Measurements from ENCODE around the gene TTC16.

TTC16 gene, protein sequence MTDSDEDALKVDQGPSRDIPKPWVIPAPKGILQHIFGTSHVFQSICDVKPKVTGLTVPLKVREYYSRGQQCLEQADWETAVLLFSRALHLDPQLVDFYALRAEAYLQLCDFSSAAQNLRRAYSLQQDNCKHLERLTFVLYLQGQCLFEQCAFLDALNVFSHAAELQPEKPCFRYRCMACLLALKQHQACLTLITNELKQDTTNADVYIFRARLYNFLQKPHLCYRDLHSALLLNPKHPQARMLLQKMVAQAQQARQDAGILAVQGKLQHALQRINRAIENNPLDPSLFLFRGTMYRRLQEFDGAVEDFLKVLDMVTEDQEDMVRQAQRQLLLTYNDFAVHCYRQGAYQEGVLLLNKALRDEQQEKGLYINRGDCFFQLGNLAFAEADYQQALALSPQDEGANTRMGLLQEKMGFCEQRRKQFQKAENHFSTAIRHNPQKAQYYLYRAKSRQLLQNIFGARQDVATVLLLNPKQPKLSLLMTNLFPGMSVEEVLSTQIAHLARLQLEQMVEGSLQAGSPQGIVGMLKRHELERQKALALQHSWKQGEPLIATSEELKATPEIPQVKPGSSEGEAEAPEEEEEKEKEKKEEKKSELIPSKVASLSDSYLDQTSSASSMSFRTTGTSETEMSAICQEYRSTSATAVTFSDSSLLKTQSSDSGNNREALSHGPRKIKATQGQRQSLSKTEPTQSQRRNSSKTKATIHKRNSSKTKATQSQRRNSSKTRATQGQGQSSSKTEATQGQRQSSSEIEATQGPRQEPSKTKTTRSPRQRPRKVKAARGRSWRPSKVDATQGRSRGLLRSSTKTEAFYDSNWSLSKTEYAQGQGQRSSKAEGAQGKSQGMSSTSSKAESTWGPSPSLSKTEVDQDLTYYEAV

DNA sequence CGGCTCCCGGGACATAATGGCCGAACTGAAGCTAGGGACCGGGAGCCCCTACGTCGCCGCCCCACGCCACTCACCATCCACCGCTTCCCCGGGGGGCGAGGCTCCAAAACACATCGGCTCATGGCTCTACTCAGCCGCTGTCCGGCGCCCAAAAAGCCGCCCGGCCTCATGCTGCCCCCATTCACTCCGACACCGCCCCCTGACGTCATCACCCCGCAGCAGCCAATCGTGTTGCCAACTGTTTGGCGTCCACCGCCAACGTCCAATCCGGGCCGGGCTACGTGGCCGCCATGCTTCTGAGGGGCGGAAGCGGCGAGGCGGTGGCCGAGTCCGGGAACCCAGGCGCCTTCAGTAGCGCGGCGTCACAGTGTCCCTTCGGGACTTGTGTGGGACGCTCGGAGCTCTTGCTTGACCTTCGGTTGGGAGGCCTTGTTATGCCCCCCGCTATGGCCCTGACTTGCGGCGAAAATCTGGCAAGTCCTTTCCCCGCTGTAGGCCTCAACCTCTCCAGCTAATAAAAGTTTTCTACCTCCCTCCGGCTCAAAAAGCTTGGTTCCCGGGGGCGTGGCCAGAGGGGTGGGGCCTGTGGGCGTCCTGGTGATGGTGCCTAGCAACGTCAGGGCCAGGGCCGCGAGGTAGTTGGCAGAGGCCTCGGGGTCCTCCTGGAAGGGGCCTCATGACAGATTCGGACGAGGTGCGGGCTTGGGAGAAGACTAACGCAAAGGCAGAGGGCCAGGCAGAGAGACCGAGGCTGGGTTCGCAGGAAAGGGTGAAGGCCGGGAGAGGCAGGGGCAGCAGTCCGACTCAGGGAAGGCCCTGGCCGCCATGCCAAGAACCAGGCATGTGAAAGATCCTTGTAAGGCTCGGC is at the start of gene TTC16, which contains the start of gene PTRH1:
TTC16 (plus strand) TSS at position 610 of the 868 bp plus-strand sequence; CDS start at position 677, 67 bp downstream.
PTRH1 (minus strand) TSS at position 194 of the 868 bp plus-strand sequence; CDS start at position 170, 24 bp downstream.
- DNase-seq = peak; percentile 95

DNA sequence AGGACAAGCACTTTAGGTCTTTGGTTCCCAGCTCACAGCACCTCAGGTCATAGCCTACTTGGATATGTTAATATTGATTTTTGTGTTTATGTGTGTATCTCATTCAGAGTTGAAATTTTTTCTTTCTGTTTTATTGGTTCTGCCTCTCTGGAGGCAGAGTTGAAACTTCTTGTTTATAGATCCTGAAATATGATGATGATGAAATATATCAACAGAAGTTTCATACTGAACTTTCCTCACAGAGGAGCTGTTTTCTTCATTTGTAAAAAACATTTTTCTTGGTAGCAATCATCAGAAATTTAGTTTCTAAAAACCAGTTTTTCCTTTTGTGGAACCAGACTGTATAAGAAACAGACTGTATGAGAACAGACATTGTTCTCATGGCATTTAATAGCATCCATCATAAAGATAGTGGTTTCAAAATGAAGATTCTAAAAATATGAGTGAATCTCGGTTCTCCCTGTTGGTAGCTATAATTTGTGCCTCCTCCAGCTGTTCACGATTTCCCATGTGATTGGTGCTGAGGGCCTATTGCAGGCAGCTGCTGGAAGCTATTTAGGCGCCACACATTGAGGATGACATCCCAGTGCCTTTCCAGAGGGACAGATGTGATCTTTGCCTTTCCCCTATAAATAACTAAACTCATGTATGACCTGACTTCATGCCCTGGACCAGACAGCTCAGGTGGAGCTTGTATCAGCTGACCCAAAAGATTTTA is 48.6 kb upstream of the TTC16 start:
- no peak for DNase-seq

DNA sequence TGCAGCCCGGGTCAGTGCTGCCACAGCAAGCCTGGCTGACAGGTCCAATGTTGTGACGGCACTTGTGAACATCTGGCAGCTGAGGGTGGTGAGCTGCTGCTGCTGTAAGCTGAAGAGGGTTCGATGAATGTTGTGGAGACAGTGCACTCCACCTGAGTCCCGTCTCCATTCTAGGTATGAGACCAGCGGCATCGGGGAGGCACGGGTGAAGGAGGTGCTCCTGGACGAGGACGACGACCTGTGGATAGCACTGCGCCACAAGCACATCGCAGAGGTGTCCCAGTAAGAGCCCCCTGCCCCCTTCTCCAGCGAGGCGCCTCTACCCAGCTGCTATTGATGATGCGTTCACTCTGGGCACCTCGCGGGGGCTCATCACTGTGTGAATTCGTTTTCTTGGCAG is 48.0 kb upstream of the TTC16 start:
- no peak for DNase-seq

DNA sequence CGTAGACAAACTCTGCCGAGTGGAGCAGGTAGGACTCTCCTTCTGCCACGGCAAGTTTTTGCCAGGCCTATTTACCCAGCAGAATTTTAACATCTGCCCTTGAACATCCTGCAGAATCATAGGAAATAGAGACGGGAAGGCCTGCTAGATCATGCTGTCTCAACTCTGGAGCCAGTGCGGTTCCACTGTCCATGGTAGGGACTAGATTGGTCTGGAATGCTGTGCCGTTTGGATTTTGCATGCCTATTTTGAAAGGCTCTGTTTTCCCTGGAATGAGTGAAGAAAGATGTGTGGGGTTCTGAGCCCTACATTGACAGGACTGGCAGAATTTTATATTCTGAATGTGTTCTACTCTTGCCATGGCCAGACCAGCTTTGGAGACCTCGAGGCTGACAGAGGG is 42.6 kb upstream of the TTC16 start:
- no peak for DNase-seq

DNA sequence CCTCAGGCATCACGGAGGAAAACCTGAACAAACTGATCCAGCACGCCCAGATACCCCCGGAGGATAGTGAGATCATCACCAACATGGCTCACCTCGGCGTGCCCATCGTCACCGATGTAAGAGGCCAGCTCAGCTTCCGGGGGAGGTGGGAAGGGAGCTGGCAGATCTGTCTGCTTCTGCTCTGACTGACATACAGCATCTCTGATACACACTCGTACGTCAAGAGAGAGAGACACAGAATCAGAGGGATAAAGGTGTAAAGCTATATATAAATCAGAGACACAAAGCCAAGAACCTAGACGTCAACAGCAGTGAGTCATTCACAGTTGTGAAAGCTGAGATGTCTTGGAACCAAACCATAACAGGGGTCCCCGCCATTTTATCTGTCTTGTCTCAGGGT is 39.2 kb upstream of the TTC16 start:
- no peak for DNase-seq

DNA sequence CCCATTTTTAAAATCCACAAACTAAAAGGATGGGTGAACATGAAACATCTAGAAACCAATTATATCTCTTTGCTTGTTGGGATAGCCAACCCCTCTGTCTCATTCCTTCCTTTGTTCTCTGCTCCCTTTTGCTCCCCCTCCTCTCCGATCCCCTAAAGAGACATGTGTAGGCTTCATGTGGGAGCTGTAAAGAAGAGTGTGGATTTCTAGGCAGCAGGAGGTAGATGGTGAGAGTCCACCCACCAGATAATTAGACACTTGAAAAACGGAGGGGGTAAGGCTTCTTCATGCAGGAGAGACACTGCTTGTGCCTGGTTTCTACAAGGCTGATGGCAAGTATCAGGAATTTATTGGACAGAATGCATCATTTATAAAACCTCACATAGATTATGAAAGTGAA is 36.4 kb upstream of the TTC16 start:
- DNase-seq = peak; percentile 58 to 67

DNA sequence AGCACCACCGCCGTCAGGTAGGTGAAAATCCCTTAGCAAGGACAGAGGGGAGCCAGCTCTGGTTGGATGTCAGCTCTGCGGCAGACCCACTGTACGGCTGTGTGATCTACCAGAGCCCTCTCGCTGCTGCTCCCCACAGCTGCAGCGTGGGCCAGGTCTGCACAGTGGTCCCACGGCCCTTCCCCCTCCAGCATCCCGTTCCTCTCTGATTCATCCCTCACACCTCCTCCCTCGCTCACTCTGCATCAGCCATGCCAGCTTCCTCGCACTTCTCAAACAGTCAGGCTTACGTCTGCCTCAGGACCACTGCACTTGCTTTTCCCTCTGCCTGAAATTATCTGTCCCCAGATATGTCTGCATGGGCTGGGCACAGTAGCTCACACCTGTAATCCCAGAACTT is 35.7 kb upstream of the TTC16 start:
- no peak for DNase-seq

DNA sequence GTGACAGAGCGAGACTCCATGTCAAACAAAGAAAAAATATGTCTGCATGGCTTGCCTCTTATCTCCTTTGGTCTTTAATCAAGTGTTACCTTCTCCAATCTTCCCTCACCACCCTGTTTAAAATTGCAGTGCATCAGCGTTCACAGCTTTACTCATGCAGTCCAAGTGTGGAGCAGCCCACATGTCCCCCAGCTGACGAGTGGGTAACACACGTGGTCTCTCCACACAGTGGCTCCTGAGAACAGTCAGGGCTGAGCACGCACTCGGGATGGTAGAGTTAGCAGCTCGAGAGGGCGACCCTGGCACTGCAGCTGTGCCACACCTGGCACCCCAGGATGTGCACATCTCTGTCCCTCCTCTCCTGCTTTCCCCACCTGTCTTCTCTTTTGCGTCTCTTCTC is 35.0 kb upstream of the TTC16 start:
- DNase-seq = no peak

DNA sequence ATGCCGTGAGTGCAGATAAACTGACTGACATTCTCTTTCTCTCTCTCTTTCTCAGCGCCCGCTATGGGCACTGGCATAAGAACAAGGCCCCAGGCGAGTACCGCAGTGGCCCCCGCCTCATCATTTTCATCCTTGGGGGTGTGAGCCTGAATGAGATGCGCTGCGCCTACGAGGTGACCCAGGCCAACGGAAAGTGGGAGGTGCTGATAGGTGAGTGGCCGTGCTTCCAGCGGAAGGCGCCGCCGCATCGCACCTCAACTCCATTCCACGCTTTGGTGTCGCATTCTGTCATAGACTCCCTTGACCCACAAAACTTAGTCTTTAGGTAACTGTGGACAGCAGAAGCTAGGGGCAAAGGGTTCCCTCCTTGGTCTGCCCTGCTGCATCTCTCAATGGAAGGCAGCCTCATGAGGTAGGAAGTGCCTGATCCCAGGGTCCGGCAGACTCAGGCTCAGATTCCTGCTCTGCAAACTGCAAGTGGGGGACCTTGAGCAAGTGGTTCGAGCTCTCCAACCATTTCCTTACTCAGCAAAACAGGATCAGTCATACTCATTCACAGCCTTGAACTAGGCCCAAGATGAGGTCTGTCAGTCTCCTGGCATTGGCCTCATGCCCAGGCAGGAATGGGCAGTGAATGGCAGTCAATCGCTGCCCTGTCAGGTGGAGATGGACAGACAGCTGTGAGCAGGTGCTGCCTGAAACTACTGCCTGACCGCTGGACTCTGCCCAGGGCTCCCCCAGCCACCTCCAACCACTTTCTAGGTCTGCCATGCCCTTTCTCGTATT is 33.3 kb upstream of the TTC16 start:
- DNase-seq = no peak

DNA sequence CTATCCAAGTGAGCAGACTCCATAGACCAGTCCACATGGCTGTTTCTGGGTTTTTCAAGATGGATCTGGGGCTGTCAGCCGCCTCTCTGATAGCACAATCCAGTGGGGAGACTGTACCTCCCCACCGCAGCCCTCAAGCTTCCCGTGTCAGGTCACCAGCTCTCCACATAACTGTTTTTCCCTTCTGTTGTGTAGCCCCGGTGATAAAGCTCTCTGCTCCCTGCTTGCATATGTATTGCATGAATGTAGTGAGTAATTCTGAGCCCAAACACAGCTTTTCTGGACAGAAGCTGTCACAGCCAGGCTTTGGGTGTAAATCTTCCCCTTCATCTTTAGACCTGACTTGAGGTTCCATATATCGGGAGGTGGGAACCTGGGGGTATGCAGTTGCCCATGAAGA is 32.2 kb upstream of the TTC16 start:
- DNase-seq = no peak

DNA sequence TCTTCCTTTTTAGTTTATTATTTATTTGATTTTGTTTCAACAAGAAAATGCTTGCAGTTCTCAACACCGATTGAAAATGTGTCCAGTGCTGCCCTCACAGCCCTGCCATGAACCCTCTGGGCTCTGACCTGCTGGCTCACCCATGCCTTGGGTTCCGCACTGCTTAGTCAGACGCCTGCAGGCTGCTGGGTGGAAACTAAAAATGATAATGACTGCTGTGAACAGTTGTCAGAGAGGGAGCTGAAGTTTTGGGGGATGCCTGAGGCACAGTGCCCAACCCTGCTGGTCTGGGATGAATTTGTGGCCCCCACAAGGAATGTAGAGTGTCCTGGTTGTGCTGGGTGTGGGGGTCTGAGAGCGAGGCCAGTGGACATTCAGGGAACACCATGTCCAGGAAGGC is 31.3 kb upstream of the TTC16 start:
- DNase-seq = no peak

DNA sequence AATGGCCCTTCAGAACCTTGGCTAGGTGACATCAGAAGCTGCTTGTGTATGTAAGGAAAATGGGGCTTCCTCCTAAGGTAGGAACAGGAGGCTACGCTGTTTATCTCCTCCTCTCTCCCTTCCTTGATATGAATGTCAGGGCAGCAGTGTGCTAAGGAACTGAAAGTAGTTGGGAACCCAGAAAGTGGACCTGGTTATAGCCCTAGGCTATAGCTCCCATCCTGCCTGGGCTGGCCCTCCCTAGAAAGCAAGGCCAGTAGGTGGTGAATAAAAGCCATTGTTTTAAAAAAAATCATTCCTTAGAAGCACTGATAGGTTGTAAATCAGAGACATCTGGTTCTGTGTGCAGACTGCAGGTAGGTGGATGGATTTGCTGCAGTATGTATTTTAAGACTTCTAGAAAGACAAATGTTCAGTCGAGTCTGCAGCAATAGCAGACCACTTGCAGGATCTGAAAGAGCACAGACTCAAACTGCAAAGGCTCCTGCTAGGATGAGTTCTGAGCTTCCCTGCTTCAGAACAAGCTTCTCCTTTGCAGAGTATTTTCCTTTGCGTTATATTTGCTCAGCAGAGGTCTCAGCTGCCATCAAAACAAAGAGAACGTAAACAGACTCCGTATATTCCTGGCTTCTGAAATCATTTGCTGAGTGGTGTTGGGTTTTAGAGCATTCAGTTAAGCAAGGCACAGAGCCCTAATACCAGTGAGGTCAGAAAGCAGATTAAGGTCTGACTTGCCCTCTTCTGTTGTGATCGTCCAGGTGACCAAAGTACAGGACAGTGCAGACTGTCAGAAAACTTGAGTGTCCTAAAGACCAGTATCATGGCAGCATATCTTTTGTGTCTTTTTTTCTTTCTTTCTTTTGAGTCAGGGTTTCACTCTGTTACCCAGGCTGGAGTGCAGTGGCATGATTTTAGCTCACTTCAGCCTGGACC is 29.2 kb upstream of the TTC16 start:
- DNase-seq = no peak

DNA sequence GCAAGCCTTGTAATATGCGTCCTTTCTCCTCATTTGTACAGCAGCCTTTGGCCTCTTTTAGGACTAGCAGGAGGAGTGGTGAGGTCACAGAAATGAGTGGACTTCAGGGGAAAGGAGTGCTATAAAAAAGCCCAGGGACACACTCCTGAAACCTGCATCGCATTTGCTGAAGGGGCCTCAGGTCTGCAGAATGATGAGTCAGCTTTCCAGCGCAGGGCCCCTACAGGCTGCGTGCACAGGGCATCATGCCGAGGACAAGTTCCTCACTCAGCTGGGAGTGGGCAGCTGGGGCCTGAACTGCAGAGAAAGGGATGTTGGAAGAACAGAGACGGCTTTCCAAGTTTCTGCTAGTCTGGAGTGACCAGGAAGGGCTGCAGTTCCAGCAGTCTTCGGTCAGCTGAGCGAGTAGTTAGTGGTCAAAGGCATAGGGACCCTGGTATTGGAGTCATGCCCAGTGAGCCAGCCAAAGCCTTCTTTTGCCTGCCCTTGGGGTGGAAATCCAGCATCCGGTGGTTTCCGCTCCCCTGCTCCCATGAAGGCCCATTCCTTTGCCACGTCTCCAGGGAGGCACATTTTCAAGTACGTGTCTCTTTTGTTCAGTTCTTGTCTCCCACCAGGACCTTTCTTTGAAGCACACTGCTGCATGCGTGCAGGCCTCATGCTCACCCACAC is 26.4 kb upstream of the TTC16 start:
- DNase-seq = no peak

DNA sequence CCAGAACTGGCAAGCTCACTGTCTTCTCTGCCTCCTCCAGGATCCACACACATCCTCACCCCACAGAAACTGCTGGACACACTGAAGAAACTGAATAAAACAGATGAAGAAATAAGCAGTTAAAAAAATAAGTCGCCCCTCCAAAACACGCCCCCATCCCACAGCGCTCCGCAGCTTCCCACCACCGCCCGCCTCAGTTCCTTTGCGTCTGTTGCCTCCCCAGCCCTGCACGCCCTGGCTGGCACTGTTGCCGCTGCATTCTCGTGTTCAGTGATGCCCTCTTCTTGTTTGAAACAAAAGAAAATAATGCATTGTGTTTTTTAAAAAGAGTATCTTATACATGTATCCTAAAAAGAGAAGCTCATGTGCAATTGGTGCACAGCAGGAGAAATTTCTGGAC is 25.1 kb upstream of the TTC16 start:
- DNase-seq = no peak

DNA sequence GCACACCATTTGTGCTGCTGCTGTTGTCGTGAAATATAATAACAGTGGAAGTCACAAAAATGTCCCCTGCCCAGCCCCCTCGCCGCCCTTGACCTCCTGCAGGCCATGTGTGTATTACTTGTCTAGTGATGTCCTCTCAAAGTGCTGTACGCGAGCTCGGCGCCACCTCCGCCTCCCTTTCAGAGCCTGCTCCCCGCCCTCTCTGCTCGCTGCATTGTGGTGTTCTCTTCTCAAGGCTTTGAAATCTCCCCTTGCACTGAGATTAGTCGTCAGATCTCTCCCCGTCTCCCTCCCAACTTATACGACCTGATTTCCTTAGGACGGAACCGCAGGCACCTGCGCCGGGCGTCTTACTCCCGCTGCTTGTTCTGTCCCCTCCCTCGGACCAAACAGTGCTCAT is 23.8 kb upstream of the TTC16 start:
- DNase-seq = no peak

DNA sequence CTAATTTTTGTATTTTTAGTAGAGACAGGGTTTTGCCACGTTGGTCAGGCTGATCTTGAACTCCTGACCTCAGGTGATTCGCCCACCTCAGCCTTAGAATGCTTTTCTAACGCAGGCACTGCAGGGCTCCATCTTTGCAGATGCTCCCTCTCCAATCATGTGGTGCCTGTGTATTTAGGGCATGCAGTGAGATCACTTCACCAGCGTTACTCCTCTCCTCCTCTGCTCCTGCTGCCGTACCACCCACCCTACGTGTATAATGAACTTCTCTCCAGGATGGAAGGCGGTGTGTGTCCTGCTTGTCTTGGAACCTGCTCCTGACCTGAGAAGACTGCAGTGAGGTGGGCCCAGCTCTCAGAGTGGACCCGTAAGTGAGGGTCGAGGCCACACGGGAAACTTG is 22.7 kb upstream of the TTC16 start:
- no peak for DNase-seq

DNA sequence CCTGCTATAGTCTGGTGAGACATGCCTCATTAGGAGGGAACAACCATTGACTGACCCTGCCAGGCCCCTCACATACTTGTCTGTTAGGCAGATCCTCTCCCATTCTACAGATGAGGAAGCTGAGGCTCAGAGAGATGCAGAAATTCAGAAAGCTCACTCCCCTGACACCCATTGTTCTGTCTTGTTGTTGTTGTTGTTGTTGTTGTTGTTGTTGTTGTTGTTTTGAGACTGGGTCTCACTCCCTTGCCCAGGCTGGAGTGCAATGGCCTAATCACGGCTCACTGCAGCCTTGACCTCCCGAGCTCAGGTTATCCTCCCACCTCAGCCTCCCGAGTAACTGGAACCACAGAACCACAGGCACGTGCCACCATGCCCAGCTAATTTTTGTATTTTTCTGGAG is 22.2 kb upstream of the TTC16 start:
- no peak for DNase-seq

DNA sequence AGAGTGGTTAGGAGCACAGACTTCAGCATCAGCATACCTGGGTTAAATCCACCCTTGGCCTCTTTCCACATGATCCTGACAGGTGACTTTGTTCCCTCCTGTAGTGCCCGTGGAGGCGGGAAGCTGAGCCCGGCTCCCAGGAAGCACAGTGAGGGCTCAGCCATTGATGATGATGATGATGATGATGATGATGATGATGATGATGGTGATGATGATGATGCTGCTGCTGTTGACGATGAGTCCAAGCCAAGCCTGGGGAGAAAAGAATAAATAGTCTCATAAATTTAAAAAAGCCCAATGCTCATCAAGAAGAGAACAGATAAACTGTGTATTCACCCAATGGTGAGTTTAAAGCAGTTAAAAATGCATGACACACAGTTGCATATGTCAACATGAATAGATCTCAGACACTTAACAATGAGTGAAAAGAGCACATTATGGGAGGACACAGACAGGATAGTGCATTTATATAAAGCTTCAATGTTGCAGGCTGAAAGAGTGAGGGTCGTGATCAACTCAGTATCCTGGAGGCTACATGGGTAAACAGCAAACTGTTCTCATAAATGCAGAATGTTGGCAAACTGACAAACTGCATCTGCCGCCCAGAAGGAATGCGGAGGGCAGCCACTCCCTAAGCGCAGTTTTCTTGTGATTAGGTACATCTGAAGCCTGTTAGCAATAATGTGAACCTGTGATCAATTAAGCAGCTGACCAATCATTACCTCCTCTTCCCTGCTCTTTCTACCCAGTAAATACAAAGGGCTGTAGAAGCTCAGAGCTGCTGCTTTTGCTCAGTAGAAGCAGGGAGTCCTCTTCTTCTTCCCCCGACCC is 20.8 kb upstream of the TTC16 start:
- DNase-seq = no peak

DNA sequence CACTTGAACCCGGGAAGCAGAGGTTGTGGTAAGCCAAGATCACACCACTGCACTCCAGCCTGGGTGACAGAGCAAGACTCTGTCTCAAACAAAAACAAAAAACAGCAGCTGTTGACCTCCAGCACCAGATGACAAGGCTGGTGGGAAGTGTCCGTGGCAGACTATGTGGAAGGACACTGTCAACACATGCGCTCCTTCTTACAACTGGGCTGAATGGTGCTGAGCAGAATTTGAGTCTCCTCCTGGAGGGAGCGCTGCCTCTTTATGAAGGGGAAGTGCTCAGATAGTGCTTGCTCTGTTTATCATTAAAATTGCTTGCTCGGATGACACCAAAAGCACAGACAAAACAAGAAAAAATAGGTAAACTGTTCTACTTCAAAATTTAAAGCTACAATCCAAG is 18.3 kb upstream of the TTC16 start:
- DNase-seq = no peak
